NCI-H1694 treated with DMSO at 0.1 percent for 48 hours (cell line): ENCODE measurements around the gene LRRC52.

Experiments
- DNase-seq: peaks from one replicate; lab custom pipeline; 2025; lab: John Stamatoyannopoulos, UW

Gene LRRC52

GRCh38 chr1:165543532-165544438 lies at the start of gene LRRC52:
Gene LRRC52 (plus strand): TSS chr1:165544000. CDS start chr1:165544297, 297 bp downstream.
- DNase-seq: peak; percentile 83

GRCh38 chr1:165494949-165495857 lies 48.6 kb upstream of the LRRC52 start:
- no peak for DNase-seq

- DNase-seq: no peak
Measured at GRCh38 chr1:165495858-165496205, 48.0 kb upstream of the LRRC52 start.

DNA sequence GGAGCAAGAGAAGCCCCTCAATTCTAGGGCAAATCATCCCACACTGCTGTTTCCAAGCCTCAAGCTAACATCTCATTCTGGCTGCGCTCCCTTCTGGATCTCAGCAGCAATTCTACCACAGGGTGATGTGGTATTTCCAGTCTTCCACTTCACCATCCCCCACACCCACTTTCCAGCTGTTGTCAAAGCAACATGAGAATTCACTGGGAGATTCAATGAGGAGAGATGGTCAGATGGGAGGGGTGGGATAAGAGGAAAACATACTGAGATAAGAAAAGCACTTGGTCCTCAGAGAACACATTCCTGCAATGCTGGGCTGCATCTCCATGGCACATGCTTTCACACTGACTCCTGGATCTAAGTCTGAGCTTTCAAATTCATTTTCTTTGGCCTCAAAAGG lies 47.3 kb upstream of the LRRC52 start:
- no peak for DNase-seq

- no peak for DNase-seq
Measured at GRCh38 chr1:165497069-165498013, 46.5 kb upstream of the LRRC52 start.

- DNase-seq: no peak
Measured at GRCh38 chr1:165501330-165501969, 42.4 kb upstream of the LRRC52 start.

GRCh38 chr1:165501970-165502348 lies 41.8 kb upstream of the LRRC52 start:
- no peak for DNase-seq

GRCh38 chr1:165507570-165507969 lies 36.2 kb upstream of the LRRC52 start:
- no peak for DNase-seq

- DNase-seq: no peak
Measured at GRCh38 chr1:165508291-165508690, 35.5 kb upstream of the LRRC52 start.

- no peak for DNase-seq
Measured at GRCh38 chr1:165512816-165513215, 31.0 kb upstream of the LRRC52 start.

GRCh38 chr1:165516469-165516868 lies 27.3 kb upstream of the LRRC52 start:
- DNase-seq: no peak

DNA sequence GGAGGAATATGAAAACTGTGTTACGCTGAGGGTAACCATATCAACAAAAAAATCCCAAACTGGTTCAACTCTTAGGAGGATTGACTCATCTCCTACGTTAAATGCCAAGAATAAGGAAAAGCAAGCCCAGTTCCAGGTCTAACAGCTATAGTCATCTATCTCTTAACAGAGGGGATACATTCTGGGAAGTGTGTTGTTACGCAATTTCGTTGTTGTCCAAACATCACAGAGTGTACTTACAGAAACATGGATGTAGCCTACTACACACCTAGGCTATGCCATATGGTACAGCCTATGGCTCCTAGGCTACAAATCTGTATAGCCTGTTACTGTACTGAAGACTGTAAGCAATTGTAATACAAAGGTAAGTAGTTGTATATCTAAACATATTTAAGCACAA lies 23.2 kb upstream of the LRRC52 start:
- no peak for DNase-seq

DNA sequence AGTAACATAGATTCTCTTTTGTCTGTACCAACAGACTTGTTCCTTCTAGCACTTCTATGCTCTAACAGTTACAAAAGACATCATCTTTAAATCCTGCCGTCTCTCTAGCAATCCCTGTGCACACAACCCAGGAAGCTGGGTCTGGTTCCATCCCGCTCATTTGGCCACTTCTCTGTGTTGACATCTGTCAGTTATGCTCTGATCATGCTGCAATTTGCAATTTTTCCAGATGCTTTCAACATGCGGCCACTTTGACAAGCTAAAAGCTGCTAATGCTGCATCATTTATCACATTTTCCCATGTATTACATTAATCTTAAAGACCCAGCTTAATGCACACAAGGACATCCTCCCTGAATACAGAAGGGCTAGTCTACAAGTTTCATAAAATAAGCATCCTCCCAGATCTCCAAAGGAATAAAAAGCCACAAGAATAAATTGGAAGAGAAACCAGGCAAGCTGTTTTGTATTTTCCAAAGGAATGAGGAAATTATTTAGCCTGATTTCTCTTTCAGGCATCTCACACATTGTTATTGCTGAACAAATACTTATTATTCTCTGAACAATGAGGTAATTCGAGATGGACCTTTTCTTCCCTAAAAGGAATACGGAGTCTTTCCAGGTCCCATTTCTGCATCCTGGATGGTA lies 19.0 kb upstream of the LRRC52 start:
- no peak for DNase-seq

DNA sequence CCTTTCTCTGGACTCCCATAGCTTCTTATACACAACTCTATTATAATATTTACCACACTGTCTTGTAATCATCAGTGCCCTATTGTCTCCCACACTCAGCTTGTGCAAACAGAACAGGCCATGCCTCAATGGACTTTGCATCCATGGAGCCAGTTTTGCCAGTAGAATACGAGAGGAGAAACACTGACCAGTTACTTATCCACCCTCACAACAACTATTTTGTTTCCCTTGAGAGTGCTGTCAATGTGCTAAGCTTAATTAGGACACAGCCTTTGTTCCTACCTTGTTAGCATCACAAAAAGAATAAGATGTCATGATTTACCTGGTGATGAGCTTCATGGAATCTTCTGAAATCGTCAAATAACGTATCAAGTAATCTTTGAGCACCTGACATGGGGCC lies 18.1 kb upstream of the LRRC52 start:
- DNase-seq: no peak

- no peak for DNase-seq
Measured at GRCh38 chr1:165527251-165528007, 16.4 kb upstream of the LRRC52 start.

GRCh38 chr1:165531021-165531420 lies 12.8 kb upstream of the LRRC52 start:
- no peak for DNase-seq

- DNase-seq: no peak
Measured at GRCh38 chr1:165532053-165532452, 11.7 kb upstream of the LRRC52 start.

DNA sequence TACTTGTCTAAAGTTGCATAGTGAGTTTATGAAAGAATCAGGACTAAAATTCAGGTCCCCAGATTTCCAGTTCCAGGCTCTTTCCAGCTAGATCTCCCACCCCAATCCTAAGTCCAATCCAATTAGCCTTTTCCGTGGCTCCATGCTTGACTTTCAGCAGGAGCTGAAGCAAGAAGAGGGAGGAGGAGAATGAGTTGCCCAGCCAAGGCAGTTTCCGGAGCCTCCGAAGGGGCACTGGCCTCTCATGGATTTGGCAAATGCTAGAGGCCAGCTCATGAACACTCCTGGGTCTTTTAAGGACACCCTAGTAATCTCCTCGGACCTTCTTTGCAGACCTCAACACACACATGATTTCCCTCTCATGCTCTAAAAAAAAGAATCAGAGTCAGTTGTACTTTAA lies 10.5 kb upstream of the LRRC52 start:
- DNase-seq: no peak

DNA sequence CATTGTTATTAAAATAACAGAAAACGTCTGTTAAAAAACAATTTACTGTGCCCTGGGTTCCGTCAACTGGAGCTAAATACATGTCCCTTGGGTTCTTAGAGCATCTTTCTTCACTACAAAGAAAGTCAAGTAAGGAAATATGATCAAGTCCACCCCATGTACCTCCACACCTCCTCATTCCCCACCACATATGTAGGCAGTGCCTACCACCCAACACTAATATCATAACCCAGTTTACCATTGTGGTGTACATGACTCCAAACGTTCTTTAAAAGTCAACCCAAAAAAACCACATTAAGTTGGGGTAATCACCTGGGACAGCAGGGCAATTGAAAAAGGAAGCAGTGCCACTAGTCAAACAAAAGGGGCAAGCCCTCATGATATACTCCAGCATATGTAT lies 7.8 kb upstream of the LRRC52 start:
- DNase-seq: no peak
